Measurements from ENCODE around the gene ASGR1. TPM values are rescaled to one million over a fixed set of nuclear protein-coding genes. Genes with fewer than 3 reads are reported as not detected.
"Not testable (repeated sequence)": the region's sequence is repeated elsewhere in the genome, so short reads cannot be mapped to it uniquely, and the experiment has no call there.

The ASGR1 gene
- total and polyA plus RNA-seq, 3 donors from 2014 or later, result 11.5 to 21.3 (median 19.1) TPM

DNA sequence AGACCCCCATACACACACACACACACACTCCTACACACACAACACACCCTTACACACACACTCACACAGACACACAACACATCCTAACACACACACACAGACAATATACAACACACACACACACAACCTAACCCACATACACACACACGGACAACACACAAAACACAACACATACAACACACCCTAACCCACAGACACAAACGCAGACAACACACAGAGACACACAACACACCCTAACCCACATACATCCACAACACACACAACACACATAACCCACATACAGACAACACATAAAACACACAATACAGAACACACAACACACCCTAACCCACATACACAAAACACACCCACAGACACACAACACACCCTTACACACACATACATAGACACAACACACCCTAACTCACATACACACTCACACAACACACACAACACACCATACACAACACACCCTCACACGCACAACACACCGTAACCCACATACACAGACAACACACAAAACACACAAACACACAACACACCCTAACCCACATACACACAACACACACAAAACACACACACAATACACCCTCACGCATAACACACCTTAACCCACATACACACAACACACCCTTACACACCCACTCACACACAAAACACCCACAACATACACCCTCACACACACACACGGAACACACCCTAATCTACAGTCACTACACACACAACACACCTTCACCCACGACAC is 4.4 kb downstream of the ASGR1 start:
- H3K27ac ChIP-seq, result no peak overlapping the region
- peak overlapping the region in 1 of 2 donors; percentile 11 for H3K4me3 ChIP-seq
- H3K27me3 ChIP-seq, result no peaks in the 10 kb centered on the region
- peaks cover 12% of the 10 kb centered on the region for H3K4me1 ChIP-seq
- intact Hi-C loops (cut with DNase I; ENCODE audit: low total_unique reads), result no loop called here
- H3K9me3 ChIP-seq, result no peaks in the 10 kb centered on the region
- 60 to 65% methylated on average over 7 of the region's 7 CpGs for WGBS, 2 donors
- no peaks in the 10 kb centered on the region for H3K36me3 ChIP-seq (ENCODE audit: low read depth, missing control alignments)
- no peak for TF ChIP-seq POLR2A (IDR thresholded peaks at IDR 0.05)
- TF ChIP-seq, protein P1, sequence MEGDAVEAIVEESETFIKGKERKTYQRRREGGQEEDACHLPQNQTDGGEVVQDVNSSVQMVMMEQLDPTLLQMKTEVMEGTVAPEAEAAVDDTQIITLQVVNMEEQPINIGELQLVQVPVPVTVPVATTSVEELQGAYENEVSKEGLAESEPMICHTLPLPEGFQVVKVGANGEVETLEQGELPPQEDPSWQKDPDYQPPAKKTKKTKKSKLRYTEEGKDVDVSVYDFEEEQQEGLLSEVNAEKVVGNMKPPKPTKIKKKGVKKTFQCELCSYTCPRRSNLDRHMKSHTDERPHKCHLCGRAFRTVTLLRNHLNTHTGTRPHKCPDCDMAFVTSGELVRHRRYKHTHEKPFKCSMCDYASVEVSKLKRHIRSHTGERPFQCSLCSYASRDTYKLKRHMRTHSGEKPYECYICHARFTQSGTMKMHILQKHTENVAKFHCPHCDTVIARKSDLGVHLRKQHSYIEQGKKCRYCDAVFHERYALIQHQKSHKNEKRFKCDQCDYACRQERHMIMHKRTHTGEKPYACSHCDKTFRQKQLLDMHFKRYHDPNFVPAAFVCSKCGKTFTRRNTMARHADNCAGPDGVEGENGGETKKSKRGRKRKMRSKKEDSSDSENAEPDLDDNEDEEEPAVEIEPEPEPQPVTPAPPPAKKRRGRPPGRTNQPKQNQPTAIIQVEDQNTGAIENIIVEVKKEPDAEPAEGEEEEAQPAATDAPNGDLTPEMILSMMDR (IDR thresholded peaks at IDR 0.05), result no peak
- no peak for DNase-seq

DNA sequence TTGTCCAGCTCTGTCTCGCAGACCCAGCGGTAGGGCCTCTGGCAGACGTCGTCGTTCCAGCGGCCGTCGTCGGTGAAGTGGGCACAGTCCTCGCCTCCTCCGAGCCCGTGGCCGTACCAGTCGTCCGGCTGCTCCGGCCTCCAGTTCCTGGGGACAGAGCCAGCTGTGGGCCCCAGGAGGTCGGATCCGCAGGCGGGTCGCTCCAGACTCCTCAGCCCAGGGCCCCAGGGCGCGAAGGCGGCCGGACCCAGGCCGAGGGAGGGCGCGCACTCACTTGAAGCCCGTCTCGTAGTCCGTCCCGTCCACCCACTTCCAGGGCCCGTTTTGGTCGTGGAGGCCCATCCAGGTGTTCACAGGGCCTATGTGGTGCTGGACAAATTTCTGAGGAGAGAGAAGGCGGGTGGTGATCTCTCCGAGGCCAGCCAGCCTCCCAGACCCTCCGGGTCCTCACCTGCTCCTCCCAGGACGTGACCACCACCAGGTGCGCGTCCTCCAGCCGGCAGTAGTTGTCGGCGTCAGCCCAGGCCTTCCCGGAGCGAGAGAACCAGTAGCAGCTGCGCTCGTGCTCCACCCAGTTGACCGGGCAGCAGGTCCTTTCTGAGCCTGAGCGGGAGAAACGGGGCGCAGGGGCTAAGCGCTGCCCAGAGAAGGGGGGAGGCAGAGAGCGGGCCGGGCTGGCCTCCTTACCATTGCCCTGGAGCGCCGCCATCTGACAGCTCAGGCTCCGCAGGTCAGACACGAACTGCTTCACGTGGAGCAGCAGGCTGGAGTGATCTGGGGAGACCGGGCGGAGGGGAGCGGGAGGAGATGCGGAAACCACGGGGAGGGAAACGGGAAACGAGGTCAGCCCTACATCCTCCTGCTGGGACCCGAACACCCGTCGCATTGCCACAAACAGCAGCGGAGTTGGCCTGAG is 5.2 kb downstream of the ASGR1 start:
- Histone ChIP-seq H3K4me3 (peak overlapping the region in 1 of 2 donors; percentile 11), H3K36me3 (ENCODE audit: low read depth, missing control alignments) (no peaks in the 10 kb centered on the region), H3K27me3 (no peaks in the 10 kb centered on the region), H3K27ac (no peak overlapping the region), H3K9me3 (no peaks in the 10 kb centered on the region), H3K4me1 (peaks cover 12% of the 10 kb centered on the region)
- DNase-seq, result peak; percentile 85
- TF ChIP-seq, protein P1 (IDR thresholded peaks at IDR 0.05), result no peak
- no peak for TF ChIP-seq POLR2A (IDR thresholded peaks at IDR 0.05)
- 42 to 44% methylated on average over 26 to 69 of the region's 69 CpGs for WGBS, 2 donors
- intact Hi-C loops (cut with DNase I; ENCODE audit: low total_unique reads), result no loop called here

DNA sequence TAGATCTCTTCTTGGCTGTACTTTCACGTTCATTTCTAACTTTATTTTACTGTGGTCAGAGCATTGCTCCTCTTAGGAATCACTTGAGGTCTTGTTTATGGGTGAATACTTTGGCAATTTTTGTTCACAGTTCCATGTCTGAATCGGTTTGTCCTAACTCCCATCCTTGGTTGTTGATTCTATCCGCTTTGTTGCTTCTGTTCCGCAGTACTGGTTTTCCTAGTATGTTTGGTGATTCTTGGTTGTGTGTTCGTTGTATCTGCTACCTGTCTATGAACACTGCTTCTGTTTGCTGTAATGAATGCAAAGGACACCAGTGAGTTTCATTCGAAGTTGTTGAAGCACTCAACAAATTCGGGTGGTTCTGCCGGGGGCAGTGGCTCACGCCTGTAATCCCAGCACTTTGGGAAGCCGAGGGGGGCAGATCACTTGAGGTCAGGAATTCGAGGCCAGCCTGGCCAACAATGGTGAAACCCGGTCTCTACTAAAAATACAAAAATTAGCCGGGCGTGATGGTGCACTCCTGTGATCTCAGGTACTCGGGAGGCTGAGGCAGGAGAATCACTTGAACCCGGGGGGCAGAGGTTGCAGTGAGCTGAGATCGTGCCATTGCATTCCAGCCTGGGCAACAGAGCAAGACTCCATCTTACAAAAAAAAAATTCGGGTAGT is 6.5 kb downstream of the ASGR1 start:
- DNase-seq; H3K9me3 ChIP-seq; intact Hi-C loops (cut with DNase I; ENCODE audit: low total_unique reads); H3K4me3 ChIP-seq; H3K27me3 ChIP-seq; H3K4me1 ChIP-seq; H3K27ac ChIP-seq; H3K36me3 ChIP-seq (ENCODE audit: low read depth, missing control alignments): not testable (repeated sequence)
- WGBS, 2 donors, result 78 to 86% methylated on average over 18 of the region's 18 CpGs

DNA sequence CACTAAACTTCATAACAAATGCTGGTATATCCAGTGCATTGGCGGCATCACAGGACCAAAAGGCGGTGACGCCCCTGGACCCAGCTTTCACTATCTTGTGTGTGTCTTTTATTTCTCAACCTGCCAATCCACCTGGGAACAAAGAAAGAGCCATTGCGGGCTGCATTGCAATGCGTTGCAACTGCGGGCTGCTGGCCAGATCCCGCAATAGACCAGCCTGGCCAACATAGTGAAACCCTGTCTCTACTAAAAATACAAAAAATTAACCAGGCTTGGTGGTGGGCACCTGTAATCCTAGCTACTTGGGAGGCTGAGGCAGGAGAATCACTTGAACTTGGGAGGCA is 9.6 kb downstream of the ASGR1 start:
- H3K9me3 ChIP-seq; H3K4me3 ChIP-seq; H3K4me1 ChIP-seq; intact Hi-C loops (cut with DNase I; ENCODE audit: low total_unique reads); DNase-seq; H3K27ac ChIP-seq; H3K27me3 ChIP-seq; H3K36me3 ChIP-seq (ENCODE audit: low read depth, missing control alignments): not testable (repeated sequence)
- WGBS, 2 donors, result 93 to 97% methylated on average over 7 of the region's 7 CpGs

DNA sequence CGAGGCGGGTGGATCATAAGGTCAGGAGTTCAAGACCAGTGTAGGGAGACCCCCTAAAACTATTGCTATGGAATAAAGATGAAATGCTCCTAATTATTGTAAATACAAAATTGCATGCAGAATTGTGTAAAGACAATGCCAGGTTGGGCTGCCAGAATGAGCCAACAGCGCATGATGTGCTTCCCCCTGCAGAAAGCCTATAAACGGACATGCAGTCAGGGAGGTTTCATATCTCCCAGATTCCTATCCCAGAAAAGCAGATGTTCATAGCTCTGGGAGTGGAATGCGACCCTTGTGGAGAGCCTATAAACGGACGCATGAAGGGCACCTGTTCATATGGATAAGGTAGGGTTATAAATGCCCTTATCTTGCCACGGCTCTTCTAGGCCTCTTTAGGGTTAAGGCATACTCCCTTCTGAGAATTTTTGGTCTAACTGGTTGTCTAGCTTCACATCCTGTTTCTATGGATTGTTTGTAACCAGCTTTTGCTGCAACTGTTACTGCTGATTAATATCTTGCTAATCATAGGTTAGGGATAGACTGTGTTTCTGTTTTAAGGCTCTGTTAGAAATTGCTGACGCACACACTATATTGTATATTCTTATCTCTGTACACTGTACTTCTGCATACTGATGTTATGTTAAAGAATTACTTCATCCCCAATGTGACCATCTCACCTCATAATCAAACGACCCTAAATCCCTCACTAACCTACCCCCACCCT is 10.2 kb downstream of the ASGR1 start:
- H3K4me3 ChIP-seq; H3K9me3 ChIP-seq; intact Hi-C loops (cut with DNase I; ENCODE audit: low total_unique reads); H3K27ac ChIP-seq; H3K4me1 ChIP-seq; H3K27me3 ChIP-seq; H3K36me3 ChIP-seq (ENCODE audit: low read depth, missing control alignments); DNase-seq: not testable (repeated sequence)
- 91 to 93% methylated on average over 10 of the region's 10 CpGs for WGBS, 2 donors

Data from testis (tissue), 3 donors.